Ovary (tissue), 3 donors: ENCODE results near the gene RABL6.
"Not testable (repeated sequence)": the region's sequence is repeated elsewhere in the genome, so short reads cannot be mapped to it uniquely, and the experiment has no call there.

Source experiments
- EP300 ChIP-seq: sonication (generic); formaldehyde crosslinking; IDR thresholded peaks from one replicate; pipeline ENCODE4 v1.6.1; 2017; ENCODE audit warnings: antibody characterized with exemption
- POLR2A ChIP-seq: fragments of 450-650 bp; IDR thresholded peaks from one replicate; pipeline ENCODE4 v1.6.1; 2017; ENCODE audit warnings: antibody characterized with exemption, mild to moderate bottlenecking, moderate library complexity
- TF ChIP-seq, protein P1 (sequence below), 3 donors: fragments of 450-650 bp in 2 of 3; fragments of 200-600 bp in 1 of 3; IDR thresholded peaks; one replicate each; pipeline versions ENCODE4 v1.5.1 to v1.8.0; 2016 to 2022; ENCODE audit warnings: antibody characterized with exemption in 3 of 3, mild to moderate bottlenecking in 1 of 3
- donor health status: DM: no; HTN: no; CAD: no.

DNA sequence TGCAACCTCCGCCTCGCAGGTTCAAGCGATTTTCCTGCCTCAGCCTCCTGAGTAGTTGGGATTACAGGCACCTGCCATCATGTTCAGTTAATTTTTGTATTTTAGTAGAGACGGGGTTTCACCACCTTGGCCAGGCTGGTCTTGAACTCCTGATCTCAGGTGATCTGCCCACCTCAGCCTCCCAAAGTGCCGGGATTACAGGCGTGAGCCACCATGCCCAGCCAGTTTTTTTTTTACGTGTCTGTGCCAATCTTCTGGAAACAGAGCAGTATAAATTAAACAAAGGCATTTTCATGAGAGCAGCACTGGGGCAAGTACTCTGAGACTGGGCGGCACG is 75.2 kb downstream of the RABL6 start:
- TF ChIP-seq, protein P1, sequence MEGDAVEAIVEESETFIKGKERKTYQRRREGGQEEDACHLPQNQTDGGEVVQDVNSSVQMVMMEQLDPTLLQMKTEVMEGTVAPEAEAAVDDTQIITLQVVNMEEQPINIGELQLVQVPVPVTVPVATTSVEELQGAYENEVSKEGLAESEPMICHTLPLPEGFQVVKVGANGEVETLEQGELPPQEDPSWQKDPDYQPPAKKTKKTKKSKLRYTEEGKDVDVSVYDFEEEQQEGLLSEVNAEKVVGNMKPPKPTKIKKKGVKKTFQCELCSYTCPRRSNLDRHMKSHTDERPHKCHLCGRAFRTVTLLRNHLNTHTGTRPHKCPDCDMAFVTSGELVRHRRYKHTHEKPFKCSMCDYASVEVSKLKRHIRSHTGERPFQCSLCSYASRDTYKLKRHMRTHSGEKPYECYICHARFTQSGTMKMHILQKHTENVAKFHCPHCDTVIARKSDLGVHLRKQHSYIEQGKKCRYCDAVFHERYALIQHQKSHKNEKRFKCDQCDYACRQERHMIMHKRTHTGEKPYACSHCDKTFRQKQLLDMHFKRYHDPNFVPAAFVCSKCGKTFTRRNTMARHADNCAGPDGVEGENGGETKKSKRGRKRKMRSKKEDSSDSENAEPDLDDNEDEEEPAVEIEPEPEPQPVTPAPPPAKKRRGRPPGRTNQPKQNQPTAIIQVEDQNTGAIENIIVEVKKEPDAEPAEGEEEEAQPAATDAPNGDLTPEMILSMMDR (IDR thresholded peaks at IDR 0.05): not testable (repeated sequence)
- TF ChIP-seq EP300, POLR2A: not testable (repeated sequence)
